Measurements from ENCODE around the gene EMID1.

DNA sequence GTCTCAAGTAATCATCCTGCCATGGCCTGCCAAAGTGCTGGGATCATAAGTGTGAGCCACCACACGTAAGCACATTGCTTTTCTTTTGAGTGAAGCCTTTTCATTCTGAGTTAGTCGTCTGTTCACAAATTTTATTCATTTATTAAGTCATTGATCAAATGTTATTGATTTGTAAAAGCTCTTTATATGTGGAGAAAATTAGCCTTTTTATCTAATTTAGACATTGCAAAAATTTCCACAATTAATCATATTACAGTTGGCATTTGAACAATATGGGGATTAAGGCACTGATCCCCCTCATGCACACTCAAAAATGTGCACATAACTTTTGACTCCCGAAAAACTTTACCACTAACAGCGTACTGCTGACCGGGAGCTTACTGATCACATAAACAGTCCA, 7.5 kb upstream of the EMID1 start:
- no peak for TF ChIP-seq GATA2 (IDR thresholded peaks at IDR 0.05; ENCODE audit: low read depth, low read length)
- no peak for TF ChIP-seq GATA3 (IDR thresholded peaks at IDR 0.05; ENCODE audit: low read depth, low read length)

All from SH-SY5Y (cell line).